Lung (tissue), 12 donors: ENCODE results near the gene FCHO1. TPM values are rescaled to one million over a fixed set of nuclear protein-coding genes. Genes with fewer than 3 reads are reported as not detected.

Experiments used
- ATAC-seq: fragments of 200-7000 bp; cut with Tn5 transposase; one replicate; pipeline ENCODE4 v1.9.1; 2020; ENCODE audit warnings: moderate number of reproducible peaks; ENCODE audit not compliant: insufficient read depth, low FRiP score
- DNase-seq, 3 donors: peaks; one replicate each; pipeline ENCODE4 v3.0.0-alpha.2; 2013 to 2017
- H3K27ac ChIP-seq, 2 donors: one replicate each; pipeline ENCODE4 v1.5.1; 2013; ENCODE audit warnings: mild to moderate bottlenecking in 2 of 2, moderate library complexity in 2 of 2, control low read depth in 1 of 2, inconsistent platforms in 1 of 2, low read depth in 1 of 2, low read length in 1 of 2
- H3K27me3 ChIP-seq, 3 donors: one replicate each; pipeline ENCODE4 v1.5.1; 2013; ENCODE audit warnings: low read length in 2 of 3; ENCODE audit not compliant: control insufficient read depth in 3 of 3, insufficient read depth in 3 of 3
- H3K36me3 ChIP-seq, 4 donors: one replicate each; pipeline ENCODE4 v1.5.1; 2013; ENCODE audit warnings: low read length in 4 of 4, mild to moderate bottlenecking in 1 of 4, moderate library complexity in 1 of 4; ENCODE audit not compliant: control insufficient read depth in 4 of 4, insufficient read depth in 4 of 4
- H3K4me1 ChIP-seq, 5 donors: one replicate each; pipeline ENCODE4 v1.5.1; 2013; ENCODE audit warnings: low read length in 5 of 5, mild to moderate bottlenecking in 2 of 5, moderate library complexity in 1 of 5; ENCODE audit not compliant: control insufficient read depth in 5 of 5, insufficient read depth in 5 of 5
- H3K4me3 ChIP-seq: one replicate; pipeline ENCODE4 v1.5.1; 2013; ENCODE audit warnings: mild to moderate bottlenecking, control low read depth, moderate library complexity
- H3K9ac ChIP-seq, 2 donors: one replicate each; pipeline ENCODE4 v1.5.1; 2013; ENCODE audit warnings: low read length in 2 of 2, control low read depth in 1 of 2; ENCODE audit not compliant: insufficient read depth in 1 of 2
- H3K9me3 ChIP-seq, 4 donors: one replicate each; pipeline ENCODE4 v1.5.1; 2013; ENCODE audit warnings: low read length in 3 of 4, mild to moderate bottlenecking in 1 of 4, moderate library complexity in 1 of 4; ENCODE audit not compliant: control insufficient read depth in 4 of 4, insufficient read depth in 3 of 4
- CTCF ChIP-seq: IDR thresholded peaks from 2 replicates; pipeline ENCODE4 v1.5.1; 2012; ENCODE audit warnings: mild to moderate bottlenecking; ENCODE audit errors: control extremely low read depth, extremely low read depth
- WGBS, 2 donors: extraction: QIAGEN DNeasy Blood & Tissue Kit; methylation state at CpG; one replicate each; pipeline ENCODE4 v1.1.7; 2013; 5-methylcytosine and 5-hydroxymethylcytosine counted together
- polyA plus RNA-seq, 2 donors: library from polyadenylated mRNA; stranded (reverse); fragments of 200-250 nt; gene quantifications; one replicate each; pipeline ENCODE4 v1.2.1, GENCODE V29; 2013
- total RNA-seq, 2 donors: library from RNA; depleted of rRNA in 1 of 2; stranded (reverse); fragments of >200 nt in 1 of 2; gene quantifications; one replicate each; pipeline ENCODE4 v1.2.1, GENCODE V29; 2014 to 2021
- donor health status: control.
- donor health status: control.
- donor health status: Bipolar disorder and iron deficiency.
- donor health status: healthy.
- donor health status: DM: yes; HTN: yes; CAD: no.

FCHO1 gene
- total and polyA plus RNA-seq, 4 donors, result 3.2 to 10.4 (median 7.8) TPM

- Histone ChIP-seq H3K9me3 (no peaks in the 10 kb centered on the region), H3K27ac (no peak overlapping the region), H3K4me3 (no peak overlapping the region), H3K9ac (no peak overlapping the region), H3K36me3 (peaks cover 2 to 16% (median 4%) of the 10 kb centered on the region in 4 donors), H3K4me1 (no peaks in the 10 kb centered on the region), H3K27me3 (no peaks in the 10 kb centered on the region)
- TF ChIP-seq CTCF, result no peak
- DNase-seq, result no peak
- WGBS, 2 donors, result 77 to 78% methylated on average over 18 of the region's 18 CpGs
- ATAC-seq, result no peak
These were observed 12.0 kb upstream of the FCHO1 start for GRCh38 chr19:17739121-17739875.

GRCh38 chr19:17741456-17741855 lies 9.8 kb upstream of the FCHO1 start:
- 83 to 94% methylated on average over 2 of the region's 2 CpGs for WGBS, 2 donors
- ATAC-seq (no peak), DNase-seq (no peak)
- H3K4me3 ChIP-seq, result no peak overlapping the region
- peaks cover 0 to 3% (median 0%) of the 10 kb centered on the region in 4 donors for H3K36me3 ChIP-seq
- no peak for TF ChIP-seq CTCF
- H3K9ac ChIP-seq, result no peak overlapping the region
- H3K4me1 ChIP-seq, result no peaks in the 10 kb centered on the region
- H3K27me3 ChIP-seq, result no peaks in the 10 kb centered on the region
- H3K27ac ChIP-seq, result no peak overlapping the region
- H3K9me3 ChIP-seq, result no peaks in the 10 kb centered on the region

DNA sequence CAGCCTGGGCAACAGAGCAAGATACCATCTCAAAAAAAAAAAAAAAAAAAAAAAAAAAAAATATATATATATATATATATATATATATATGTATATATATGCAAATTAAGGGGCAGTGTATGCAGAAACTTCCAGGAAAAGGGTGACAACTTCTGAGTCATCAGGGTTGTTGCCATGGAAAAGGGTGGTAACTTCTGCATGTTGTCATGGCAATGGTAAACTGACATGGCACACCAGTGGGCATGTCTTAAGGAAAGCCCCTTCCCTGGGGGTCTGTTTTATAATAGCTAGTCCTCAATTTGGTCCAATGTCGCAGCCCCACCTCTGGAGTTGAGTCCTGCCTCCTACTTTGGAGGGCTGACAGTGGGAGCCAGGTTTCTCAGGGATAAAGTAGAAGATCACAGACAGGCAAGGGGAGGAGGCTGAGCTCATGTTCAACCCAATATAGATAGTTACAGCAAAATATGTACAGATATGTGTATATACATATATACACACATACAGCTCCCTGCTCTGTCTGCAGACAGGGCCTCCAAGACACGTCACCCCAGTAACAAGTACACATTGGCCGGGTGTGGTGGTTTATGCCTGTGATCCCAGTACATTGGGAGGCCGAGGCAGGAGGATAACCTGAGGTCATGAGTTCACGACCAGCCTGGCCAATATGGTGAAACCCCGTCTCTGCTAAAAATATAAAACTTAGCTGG lies 7.2 kb upstream of the FCHO1 start:
- WGBS, 2 donors, result 78 to 79% methylated on average over 6 of the region's 6 CpGs
- Histone ChIP-seq H3K9ac (no peak overlapping the region), H3K4me1 (peaks cover 0 to 5% (median 4%) of the 10 kb centered on the region in 5 donors), H3K36me3 (no peaks in the 10 kb centered on the region), H3K9me3 (no peaks in the 10 kb centered on the region), H3K4me3 (no peak overlapping the region), H3K27me3 (no peaks in the 10 kb centered on the region), H3K27ac (no peak overlapping the region)
- ATAC-seq (no peak), DNase-seq (no peak)
- no peak for TF ChIP-seq CTCF
